ENCODE data around the gene ACTR3C. TPM values are rescaled to one million over a fixed set of nuclear protein-coding genes. Genes with fewer than 3 reads are reported as not detected.

ACTR3C gene
- polyA plus RNA-seq, 3 donors: 2.0 to 8.4 (median 3.5) TPM

DNA sequence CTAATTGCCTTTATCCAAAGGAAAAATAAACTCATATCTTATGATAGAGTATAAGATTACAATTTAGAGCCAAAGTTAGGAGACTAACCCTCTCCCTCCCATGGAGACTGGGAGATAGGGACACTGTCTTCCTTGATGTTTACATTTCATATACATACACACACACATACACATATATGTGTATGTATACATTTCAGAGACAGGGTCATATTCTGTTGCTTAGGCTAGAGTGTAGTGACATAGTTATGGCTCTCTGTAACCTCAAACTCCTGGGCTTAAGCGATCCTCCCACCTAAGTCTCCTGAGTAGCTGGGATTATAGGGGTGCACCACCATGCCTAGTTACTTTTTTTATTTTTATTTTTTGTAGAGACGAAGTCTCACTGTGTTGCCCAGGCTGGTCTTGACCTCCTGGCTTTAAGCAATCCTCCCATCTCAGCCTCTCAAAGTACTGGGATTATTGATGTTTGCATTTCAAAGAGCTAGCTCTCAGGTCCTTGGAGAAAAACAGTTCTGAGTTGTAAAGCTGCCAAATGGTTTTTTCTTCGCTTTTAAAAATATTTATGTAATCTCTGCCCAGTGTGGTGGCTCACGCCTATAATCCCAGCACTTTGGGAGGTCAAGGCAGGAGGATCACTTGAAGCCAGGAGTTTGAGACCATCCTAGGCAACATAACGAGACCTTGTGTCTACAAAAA is 37.2 kb upstream of the ACTR3C start:
- no peak overlapping the region for H3K27ac ChIP-seq (ENCODE audit: low read depth, low read length)
- 79 to 87% (median 83%) methylated on average over 5 of the region's 5 CpGs for WGBS, 3 donors

GRCh38 chr7:150359622-150360362 is 36.4 kb upstream of the ACTR3C start:
- no peak overlapping the region for H3K27ac ChIP-seq (ENCODE audit: low read depth, low read length)
- 98 to 100% (median 100%) methylated on average over 2 of the region's 2 CpGs for WGBS, 3 donors

DNA sequence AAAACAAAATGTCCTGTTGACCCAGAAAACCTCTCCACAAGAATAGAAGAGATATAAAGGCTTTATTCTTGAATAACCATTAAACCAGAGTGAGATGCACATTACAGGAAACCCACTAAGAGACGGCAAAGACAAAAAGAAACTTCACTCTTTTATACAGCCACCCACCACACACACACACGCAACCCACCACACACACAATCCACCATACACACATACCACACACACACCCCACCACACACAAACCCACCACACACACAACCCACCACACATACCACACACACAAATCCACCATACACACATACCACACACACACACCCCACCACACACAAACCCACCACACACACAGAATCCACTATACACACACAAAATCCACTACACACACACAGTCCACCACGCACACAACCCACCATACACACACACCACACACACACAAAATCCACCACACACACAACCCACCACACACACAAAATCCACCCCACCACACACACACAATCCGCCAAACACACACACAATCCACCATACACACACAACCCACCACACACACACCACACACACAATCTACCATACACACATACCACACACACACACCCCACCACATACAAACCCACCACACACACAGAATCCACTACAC is 35.8 kb upstream of the ACTR3C start:
- no peak overlapping the region for H3K27ac ChIP-seq (ENCODE audit: low read depth, low read length)
- 86 to 93% (median 88%) methylated on average over 4 of the region's 4 CpGs for WGBS, 3 donors

DNA sequence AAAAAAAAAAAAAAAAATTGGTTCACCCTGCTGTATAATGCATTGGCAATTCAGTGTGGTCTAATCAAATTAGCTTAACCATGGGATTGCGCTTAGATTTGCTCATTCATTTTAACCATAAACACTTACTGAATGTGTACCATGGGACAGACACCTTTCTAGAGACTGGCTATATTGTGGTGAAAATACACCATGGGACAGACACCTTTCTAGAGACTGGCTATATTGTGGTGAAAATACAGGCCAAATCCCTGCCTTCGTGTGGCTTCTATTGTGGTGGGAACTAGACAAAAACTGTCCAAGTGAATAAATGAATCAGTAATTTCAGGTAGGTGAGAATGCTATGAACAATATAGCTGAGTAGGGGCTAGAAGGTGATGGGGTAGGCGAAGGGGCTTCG is 35.1 kb upstream of the ACTR3C start:
- 94 to 97% (median 96%) methylated on average over 4 of the region's 4 CpGs for WGBS, 3 donors
- no peak overlapping the region for H3K27ac ChIP-seq (ENCODE audit: low read depth, low read length)

- no peak overlapping the region for H3K27ac ChIP-seq (ENCODE audit: low read depth, low read length)
- WGBS, 3 donors: 73 to 83% (median 75%) methylated on average over 13 of the region's 13 CpGs
Measured at GRCh38 chr7:150357771-150358427, 34.6 kb upstream of the ACTR3C start.

- no peak overlapping the region for H3K27ac ChIP-seq (ENCODE audit: low read depth, low read length)
- WGBS, 3 donors: 27 to 69% (median 29%) methylated on average over 9 of the region's 9 CpGs
Measured at GRCh38 chr7:150357270-150357669, 33.9 kb upstream of the ACTR3C start.

- no peak overlapping the region for H3K27ac ChIP-seq (ENCODE audit: low read depth, low read length)
- WGBS, 3 donors: 31 to 38% (median 34%) methylated on average over 6 of the region's 6 CpGs
Measured at GRCh38 chr7:150356265-150356897, 33.0 kb upstream of the ACTR3C start.

DNA sequence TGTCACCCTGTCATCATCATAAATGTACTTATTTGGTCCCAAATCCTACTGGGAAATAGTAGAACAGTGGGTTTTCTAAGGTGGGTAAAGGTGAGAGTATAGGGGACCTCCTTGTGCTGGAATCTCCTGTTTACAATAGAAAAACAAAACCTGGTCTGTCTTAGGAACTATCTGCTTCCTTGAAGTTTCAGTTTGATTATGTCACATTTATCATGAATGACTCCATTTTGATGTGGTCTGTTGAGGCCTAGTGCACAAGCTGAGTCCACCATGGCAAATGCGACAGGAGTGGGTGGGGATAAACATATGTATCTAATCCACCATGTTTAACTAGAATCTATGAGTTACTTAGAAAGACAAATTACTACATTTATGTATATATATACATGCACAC is 32.3 kb upstream of the ACTR3C start:
- WGBS, 3 donors: 77 to 85% (median 83%) methylated on average over 1 of the region's 1 CpG
- no peak overlapping the region for H3K27ac ChIP-seq (ENCODE audit: low read depth, low read length)

GRCh38 chr7:150351587-150352194 is 28.3 kb upstream of the ACTR3C start:
- 65 to 75% (median 69%) methylated on average over 8 of the region's 8 CpGs for WGBS, 3 donors
- no peak overlapping the region for H3K27ac ChIP-seq (ENCODE audit: low read depth, low read length)

- WGBS, 3 donors: 89 to 95% (median 89%) methylated on average over 5 of the region's 5 CpGs
- H3K27ac ChIP-seq (ENCODE audit: low read depth, low read length): no peak overlapping the region
Measured at GRCh38 chr7:150346922-150347321, 23.6 kb upstream of the ACTR3C start.

- H3K27ac ChIP-seq (ENCODE audit: low read depth, low read length): no peak overlapping the region
- 79 to 95% (median 93%) methylated on average over 1 of the region's 1 CpG for WGBS, 3 donors
Measured at GRCh38 chr7:150345012-150345411, 21.7 kb upstream of the ACTR3C start.

DNA sequence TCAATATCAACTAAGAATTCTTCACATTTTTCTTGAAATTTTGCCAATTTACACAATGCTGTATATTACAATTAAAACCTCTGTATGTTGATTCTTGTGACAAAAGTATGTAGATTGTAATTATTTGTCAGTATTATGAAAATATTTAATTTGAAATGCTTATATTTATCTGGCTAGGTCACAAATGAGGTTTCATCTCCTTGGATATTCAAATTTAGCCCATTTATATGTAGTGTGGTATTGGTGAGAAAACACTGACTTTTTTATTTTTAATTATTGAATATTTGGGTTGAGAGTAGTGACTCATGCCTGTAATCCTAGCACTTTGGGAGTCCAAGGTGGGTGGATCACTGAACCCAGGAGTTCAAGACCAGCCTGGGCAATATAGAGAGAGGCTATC is 21.0 kb upstream of the ACTR3C start:
- no peak overlapping the region for H3K27ac ChIP-seq (ENCODE audit: low read depth, low read length)

- WGBS, 3 donors: 80 to 89% (median 88%) methylated on average over 2 of the region's 2 CpGs
- no peak overlapping the region for H3K27ac ChIP-seq (ENCODE audit: low read depth, low read length)
Measured at GRCh38 chr7:150343225-150343624, 19.9 kb upstream of the ACTR3C start.

DNA sequence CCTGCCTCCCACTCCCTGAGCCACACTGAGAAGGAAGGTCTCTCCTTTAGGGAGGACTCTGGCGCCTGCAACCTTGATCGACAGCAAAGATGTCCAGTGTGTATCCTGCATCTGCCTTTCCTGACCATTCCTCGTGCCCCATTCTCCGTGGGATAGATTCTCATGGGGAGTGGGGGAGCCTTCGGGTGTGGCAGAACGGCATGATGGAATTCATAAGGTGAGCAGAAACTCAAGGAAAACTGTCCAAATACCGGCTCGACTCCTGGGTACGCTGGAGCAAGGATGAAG is 18.7 kb upstream of the ACTR3C start:
- H3K27ac ChIP-seq (ENCODE audit: low read depth, low read length): no peak overlapping the region
- WGBS, 3 donors: 80 to 81% (median 81%) methylated on average over 9 of the region's 9 CpGs

GRCh38 chr7:150341263-150342120 is 18.1 kb upstream of the ACTR3C start, which contains the start of gene RARRES2:
Gene RARRES2, minus strand, starts transcription at chr7:150341629. Its CDS starts 1,020 bp downstream, at chr7:150340609.
- no peak within 1 kb of the TSS for H3K27ac ChIP-seq (ENCODE audit: low read depth, low read length)
- 9 to 15% (median 15%) methylated on average over 42 to 49 of the region's 49 CpGs for WGBS, 3 donors

- H3K27ac ChIP-seq (ENCODE audit: low read depth, low read length): no peak overlapping the region
- 2 to 12% (median 4%) methylated on average over 26 to 29 of the region's 29 CpGs for WGBS, 3 donors
Measured at GRCh38 chr7:150340875-150341262, 17.5 kb upstream of the ACTR3C start.

DNA sequence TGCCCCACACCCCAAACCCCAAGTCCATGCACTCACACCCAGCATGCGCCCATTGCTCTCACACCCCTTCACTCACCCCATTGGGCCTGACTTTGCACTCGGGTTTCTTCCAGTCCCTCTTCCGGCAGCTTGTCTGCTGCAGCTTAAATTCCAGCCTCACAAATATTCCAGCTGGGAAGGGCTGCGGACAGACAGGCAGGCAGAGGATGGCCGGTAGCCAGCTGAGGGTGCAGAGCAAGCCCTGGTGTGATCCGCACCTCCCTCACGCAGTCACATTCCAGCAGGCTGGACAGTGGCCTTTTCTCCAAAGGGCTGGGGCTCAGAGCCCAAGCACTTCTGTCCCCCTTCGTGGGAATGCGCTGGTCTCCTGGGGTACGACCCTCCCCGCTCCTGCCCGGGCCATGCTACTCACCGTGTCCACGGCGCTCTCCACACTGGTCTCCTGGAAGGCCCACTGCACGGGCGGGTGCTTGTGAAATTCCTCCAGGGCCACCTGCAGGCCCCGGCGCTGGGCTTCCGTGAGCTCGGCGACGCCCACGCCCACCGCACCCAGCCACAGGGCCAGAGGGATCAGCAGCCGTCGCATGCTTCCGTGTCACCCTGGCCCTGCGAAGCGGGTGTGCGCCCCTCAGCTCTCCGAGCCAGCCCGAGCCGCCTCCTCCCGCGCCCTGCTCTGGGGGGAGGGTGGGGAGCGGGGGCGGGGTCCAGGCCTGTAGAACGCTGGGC is 16.8 kb upstream of the ACTR3C start:
- no peak overlapping the region for H3K27ac ChIP-seq (ENCODE audit: low read depth, low read length)
- WGBS, 3 donors: 8 to 28% (median 22%) methylated on average over 32 to 39 of the region's 39 CpGs
